Mesothelial cell of epicardium (in vitro differentiated cells): Measurements from ENCODE around the gene DUSP22. TPM values are rescaled to one million over a fixed set of nuclear protein-coding genes. Genes with fewer than 3 reads are reported as not detected.

Source experiments
- DNase-seq, 2 experiments: peaks; one replicate each; pipeline ENCODE4 v3.0.0; 2021; ENCODE audit warnings: low spot score in 2 of 2; ENCODE audit not compliant: unreplicated experiment in 2 of 2
- H3K27ac Mint-ChIP-seq: 2 replicates; pipeline ENCODE4 v1.8.0; 2021; ENCODE audit warnings: mixed read lengths
- H3K27me3 Mint-ChIP-seq: 2 replicates; pipeline ENCODE4 v1.8.0; 2021; ENCODE audit warnings: low read depth, mixed read lengths
- H3K36me3 Mint-ChIP-seq: 2 replicates; pipeline ENCODE4 v1.8.0; 2021; ENCODE audit warnings: mixed read lengths
- H3K4me1 Mint-ChIP-seq: 2 replicates; pipeline ENCODE4 v1.8.0; 2021; ENCODE audit warnings: mixed read lengths
- H3K4me3 Mint-ChIP-seq: 2 replicates; pipeline ENCODE4 v1.8.0; 2021; ENCODE audit warnings: mild to moderate bottlenecking, moderate library complexity, mixed read lengths
- H3K9me3 Mint-ChIP-seq: 2 replicates; pipeline ENCODE4 v1.8.0; 2021; ENCODE audit warnings: mixed read lengths
- CTCF ChIP-seq: fragments of 200-600 bp; sonication (generic); IDR thresholded peaks from one replicate; pipeline ENCODE4 v1.5.0; 2021; ENCODE audit warnings: antibody characterized with exemption; ENCODE audit not compliant: unreplicated experiment
- total RNA-seq: library from RNA; stranded (reverse); gene quantifications from 3 replicates; pipeline ENCODE4 v1.2.1, GENCODE V29; 2021

Gene DUSP22
- total RNA-seq, 1 donor from 2014 or later: 32.0 TPM

GRCh38 chr6:326896-327537, 34.7 kb downstream of the DUSP22 start:
- no peak overlapping the region for H3K4me3 Mint-ChIP-seq
- H3K9me3 Mint-ChIP-seq: peaks cover 7% of the 10 kb centered on the region
- peak overlapping the region; percentile 85 for H3K27ac Mint-ChIP-seq
- no peaks in the 10 kb centered on the region for H3K36me3 Mint-ChIP-seq
- no peak for DNase-seq
- H3K4me1 Mint-ChIP-seq: no peaks in the 10 kb centered on the region
- no peaks in the 10 kb centered on the region for H3K27me3 Mint-ChIP-seq
- TF ChIP-seq CTCF: no peak

GRCh38 chr6:327538-328116, 35.3 kb downstream of the DUSP22 start:
- DNase-seq: no peak
- peaks cover 7% of the 10 kb centered on the region for H3K9me3 Mint-ChIP-seq
- no peaks in the 10 kb centered on the region for H3K4me1 Mint-ChIP-seq
- no peak for TF ChIP-seq CTCF
- H3K27ac Mint-ChIP-seq: peak overlapping the region; percentile 85
- no peaks in the 10 kb centered on the region for H3K27me3 Mint-ChIP-seq
- no peak overlapping the region for H3K4me3 Mint-ChIP-seq
- no peaks in the 10 kb centered on the region for H3K36me3 Mint-ChIP-seq

- DNase-seq: no peak
Observed at GRCh38 chr6:328136-328670, 35.9 kb downstream of the DUSP22 start.

GRCh38 chr6:328924-329323, 36.6 kb downstream of the DUSP22 start:
- no peaks in the 10 kb centered on the region for H3K4me1 Mint-ChIP-seq
- TF ChIP-seq CTCF: no peak
- peaks cover 7% of the 10 kb centered on the region for H3K9me3 Mint-ChIP-seq
- no peak overlapping the region for H3K27ac Mint-ChIP-seq
- no peak for DNase-seq
- no peak overlapping the region for H3K4me3 Mint-ChIP-seq
- H3K27me3 Mint-ChIP-seq: no peaks in the 10 kb centered on the region
- H3K36me3 Mint-ChIP-seq: no peaks in the 10 kb centered on the region

More at GRCh38 chr6:328136-328670, 35.9 kb downstream of the DUSP22 start:
- no peak overlapping the region for H3K27ac Mint-ChIP-seq
- H3K9me3 Mint-ChIP-seq: peaks cover 7% of the 10 kb centered on the region
- no peak overlapping the region for H3K4me3 Mint-ChIP-seq
- no peaks in the 10 kb centered on the region for H3K4me1 Mint-ChIP-seq
- no peak for TF ChIP-seq CTCF
- H3K36me3 Mint-ChIP-seq: no peaks in the 10 kb centered on the region
- H3K27me3 Mint-ChIP-seq: no peaks in the 10 kb centered on the region

- no peak for TF ChIP-seq CTCF
Observed at GRCh38 chr6:329888-330691, 37.8 kb downstream of the DUSP22 start.

More at GRCh38 chr6:329888-330691, 37.8 kb downstream of the DUSP22 start:
- Mint-ChIP-seq H3K4me1 (no peaks in the 10 kb centered on the region), H3K4me3 (no peak overlapping the region), H3K36me3 (no peaks in the 10 kb centered on the region), H3K27me3 (no peaks in the 10 kb centered on the region), H3K9me3 (peaks cover 7% of the 10 kb centered on the region), H3K27ac (no peak overlapping the region)
- no peak for DNase-seq
